Motor neuron (in vitro differentiated cells): ENCODE data around the gene ALPG. TPM values are rescaled to one million over a fixed set of nuclear protein-coding genes. Genes with fewer than 3 reads are reported as not detected.
A peak's percentile ranks its signal among the peaks of the same experiment; 100 is the strongest.
"Not testable (repeated sequence)": the region's sequence is repeated elsewhere in the genome, so short reads cannot be mapped to it uniquely, and the experiment has no call there.

ENCODE experiments used
- ATAC-seq, 8 experiments: fragments of 200-7000 bp; cut with Tn5 transposase; replicated peaks in 6 of 8; 2 replicates each; pipeline ENCODE4 v1.8.0; 2021; ENCODE audit warnings: mild to moderate bottlenecking in 8 of 8, moderate library complexity in 8 of 8
- H3K27ac ChIP-seq, 2 donors: fragments of 250-450 bp; sonication (Bioruptor Pico); 2 replicates each; pipeline ENCODE4 v1.9.0; 2021; ENCODE audit warnings: antibody characterized with exemption in 2 of 2, mild to moderate bottlenecking in 2 of 2, moderate library complexity in 1 of 2
- H3K4me1 ChIP-seq, 2 donors: fragments of 250-450 bp; sonication (Bioruptor Pico); replicated peaks in 1 of 2; 2 replicates each; pipeline ENCODE4 v1.6.1; 2021; ENCODE audit warnings: antibody characterized with exemption in 2 of 2, mild to moderate bottlenecking in 2 of 2, moderate library complexity in 1 of 2
- H3K4me3 ChIP-seq, 5 donors: fragments of 250-450 bp; sonication (Bioruptor Pico); 2 replicates each; pipeline ENCODE4 v1.9.0; 2021; ENCODE audit warnings: antibody characterized with exemption in 5 of 5, mild to moderate bottlenecking in 5 of 5, moderate library complexity in 4 of 5
- WGBS, 10 experiments: fragments of 450-650 bp; shearing (Covaris generic); methylation state at CpG; one replicate each; pipeline ENCODE4 v1.0.0; 2022; 5-methylcytosine and 5-hydroxymethylcytosine counted together
- in situ Hi-C, 9 experiments: fragments of 400-800 bp; cut with MboI; loops; one replicate each; pipeline ENCODE4 v1.15.0; 2021; ENCODE audit warnings: low sequenced_read_pairs in 9 of 9, low pct_unique_long_range_greater_than_20kb in 2 of 9; ENCODE audit not compliant: unreplicated experiment in 9 of 9
- total RNA-seq, 8 experiments: library from RNA; unstranded; fragments of 300-600 nt; gene quantifications; 2 replicates each; pipeline versions ENCODE4 v1.2.3 to v1.2.4, GENCODE V29; 2022

The ALPG gene
- total RNA-seq: under 1 TPM in 5 of 8 experiments, not detected in 3; 0.10 to 0.38 (median 0.21) TPM

- H3K4me3 ChIP-seq: no peak within 1 kb of the TSS
- 0 to 80% (median 80%) methylated on average over 1 to 4 of the region's 17 CpGs; no CpG with 5 or more reads in 7 of the 10 experiments for WGBS, 10 experiments
- ATAC-seq: no peak
- H3K4me1 ChIP-seq: no peaks in the 10 kb centered on the region
- no peak within 1 kb of the TSS for H3K27ac ChIP-seq
- in situ Hi-C loops: loop anchor here in 1 of 9 experiments (25.0 kb wide), 1 partner anchor 494 kb away; no protein-coding TSS in a partner anchor
These were observed at the start of gene ALPG for GRCh38 chr2:232406556-232407310. TSS of gene ALPG (plus strand) at chr2:232406844. CDS start at chr2:232406895, 51 bp downstream.

- ATAC-seq: no peak
- 64 to 100% (median 85%) methylated on average over 2 to 5 of the region's 5 CpGs; no CpG with 5 or more reads in 1 of the 10 experiments for WGBS, 10 experiments
- Histone ChIP-seq H3K4me3 (no peak overlapping the region), H3K27ac (no peak overlapping the region), H3K4me1 (no peaks in the 10 kb centered on the region)
- in situ Hi-C loops: no loop called here
These were observed 45.0 kb upstream of the ALPG start for GRCh38 chr2:232361646-232362045.

GRCh38 chr2:232362174-232362900 lies 44.3 kb upstream of the ALPG start:
- H3K4me3 ChIP-seq: no peak overlapping the region
- H3K4me1 ChIP-seq: no peaks in the 10 kb centered on the region
- H3K27ac ChIP-seq: no peak overlapping the region
- WGBS, 10 experiments: 30 to 100% (median 59%) methylated on average over 1 to 6 of the region's 8 CpGs; no CpG with 5 or more reads in 1 of the 10 experiments
- in situ Hi-C loops: no loop called here
- ATAC-seq: no peak

GRCh38 chr2:232363064-232363783 lies 43.4 kb upstream of the ALPG start:
- H3K27ac ChIP-seq, H3K4me1 ChIP-seq, H3K4me3 ChIP-seq, in situ Hi-C loops: not testable (repeated sequence)
- ATAC-seq: peak in 1 of 8 experiments; percentile 19
- WGBS, 10 experiments: 74 to 92% methylated on average over 3 to 5 of the region's 12 CpGs; no CpG with 5 or more reads in 8 of the 10 experiments

- in situ Hi-C loops: no loop called here
- 7 to 97% (median 80%) methylated on average over 1 to 10 of the region's 14 CpGs; no CpG with 5 or more reads in 2 of the 10 experiments for WGBS, 10 experiments
- H3K4me3 ChIP-seq: no peak overlapping the region
- peaks cover 2 to 3% of the 10 kb centered on the region in 2 donors for H3K4me1 ChIP-seq
- peak in 2 of 8 experiments; percentile 14 to 20 for ATAC-seq
- H3K27ac ChIP-seq: no peak overlapping the region
These were observed 42.6 kb upstream of the ALPG start for GRCh38 chr2:232363784-232364615.

- H3K27ac ChIP-seq, H3K4me3 ChIP-seq, in situ Hi-C loops: not testable (repeated sequence)
- peaks cover 10 to 11% of the 10 kb centered on the region in 2 donors for H3K4me1 ChIP-seq
- ATAC-seq: peak in 1 of 8 experiments; percentile 9
- WGBS, 10 experiments: 80 to 100% methylated on average over 1 of the region's 18 CpGs; no CpG with 5 or more reads in 8 of the 10 experiments
These were observed 41.6 kb upstream of the ALPG start for GRCh38 chr2:232364806-232365594.

GRCh38 chr2:232365621-232366321 lies 40.9 kb upstream of the ALPG start:
- 82 to 90% methylated on average over 2 to 5 of the region's 20 CpGs; no CpG with 5 or more reads in 8 of the 10 experiments for WGBS, 10 experiments
- H3K27ac ChIP-seq: no peak overlapping the region
- ATAC-seq: peak; percentile 35 to 96 (median 67)
- no peak overlapping the region for H3K4me3 ChIP-seq
- in situ Hi-C loops: no loop called here
- H3K4me1 ChIP-seq: peaks cover 10 to 11% of the 10 kb centered on the region in 2 donors

- ATAC-seq, H3K4me3 ChIP-seq, H3K27ac ChIP-seq, in situ Hi-C loops: not testable (repeated sequence)
- H3K4me1 ChIP-seq: peaks cover 10 to 11% of the 10 kb centered on the region in 2 donors
- WGBS, 10 experiments: no CpG with 5 or more reads among the region's 23 CpGs
These were observed 40.2 kb upstream of the ALPG start for GRCh38 chr2:232366461-232366860.

GRCh38 chr2:232367016-232367415 lies 39.6 kb upstream of the ALPG start:
- 20 to 100% (median 67%) methylated on average over 1 to 3 of the region's 7 CpGs; no CpG with 5 or more reads in 3 of the 10 experiments for WGBS, 10 experiments
- in situ Hi-C loops: no loop called here

GRCh38 chr2:232367591-232368233 lies 38.9 kb upstream of the ALPG start:
- Histone ChIP-seq H3K4me3 (no peak overlapping the region), H3K27ac (no peak overlapping the region), H3K4me1 (peaks cover 10 to 11% of the 10 kb centered on the region in 2 donors)
- in situ Hi-C loops: no loop called here
- 0 to 100% methylated on average over 1 of the region's 13 CpGs; no CpG with 5 or more reads in 8 of the 10 experiments for WGBS, 10 experiments
- peak in 3 of 8 experiments; percentile 2 to 32 (median 18) for ATAC-seq

More at GRCh38 chr2:232367016-232367415, 39.6 kb upstream of the ALPG start:
- no peak for ATAC-seq
- Histone ChIP-seq H3K27ac (no peak overlapping the region), H3K4me1 (peaks cover 10 to 11% of the 10 kb centered on the region in 2 donors), H3K4me3 (no peak overlapping the region)
